A673 (cell line): Measurements from ENCODE around the gene ITPR1. TPM values are rescaled to one million over a fixed set of nuclear protein-coding genes. Genes with fewer than 3 reads are reported as not detected.

ENCODE experiments used
- BruUV-seq: library from RNA; stranded (reverse); fragments of 400-500 nt; replicated peaks from 2 replicates; lab custom pipeline; 2021; lab: Mats Ljungman, UMichigan
- CTCF ChIA-PET: fragments of 300-600 bp; sonication (Branson Sonifier 250); formaldehyde crosslinking; loops from one replicate; lab custom pipeline; 2022; ENCODE audit warnings: antibody characterized with exemption; lab: Charles Lee
- POLR2A ChIA-PET: fragments of 300-600 bp; sonication (Branson Sonifier 250); formaldehyde crosslinking; loops from one replicate; lab custom pipeline; 2022; ENCODE audit warnings: antibody characterized with exemption; ENCODE audit not compliant: low non-redundant PET; lab: Charles Lee
- DNase-seq: peaks from one replicate; pipeline ENCODE4 v3.0.0-alpha.2; 2015; ENCODE audit warnings: low spot score
- H3K27ac ChIP-seq: fragments of 200-600 bp; sonication (generic); 2 replicates; pipeline ENCODE4 v1.5.1; 2016; ENCODE audit warnings: mixed run types, low read depth, mild to moderate bottlenecking, mixed read lengths, antibody characterized with exemption, low read length; ENCODE audit not compliant: poor library complexity, severe bottlenecking
- H3K27me3 ChIP-seq: fragments of 200-600 bp; sonication (generic); replicated peaks from 2 replicates; pipeline ENCODE4 v1.6.1; 2017; ENCODE audit warnings: mixed run types, low read depth, mild to moderate bottlenecking, mixed read lengths, antibody characterized with exemption, low read length; ENCODE audit not compliant: insufficient read depth, poor library complexity
- H3K36me3 ChIP-seq: fragments of 200-600 bp; sonication (generic); 2 replicates; pipeline ENCODE4 v1.6.1; 2016; ENCODE audit warnings: mixed run types, mild to moderate bottlenecking, mixed read lengths, antibody characterized with exemption, low read length; ENCODE audit not compliant: insufficient read depth, poor library complexity, severe bottlenecking
- H3K4me1 ChIP-seq: fragments of 200-600 bp; sonication (generic); 2 replicates; pipeline ENCODE4 v1.6.1; 2017; ENCODE audit warnings: mixed run types, mild to moderate bottlenecking, mixed read lengths, antibody characterized with exemption, low read length; ENCODE audit not compliant: insufficient read depth, poor library complexity, severe bottlenecking
- H3K4me3 ChIP-seq: fragments of 200-600 bp; sonication (generic); 2 replicates; pipeline ENCODE4 v1.5.1; 2016; ENCODE audit warnings: low read depth, mixed run types, mild to moderate bottlenecking, mixed read lengths, low read length; ENCODE audit not compliant: poor library complexity, severe bottlenecking
- H3K9me3 ChIP-seq: fragments of 200-600 bp; sonication (generic); 2 replicates; pipeline ENCODE4 v1.6.1; 2016; ENCODE audit warnings: mixed run types, low read depth, mild to moderate bottlenecking, mixed read lengths, antibody characterized with exemption, low read length; ENCODE audit not compliant: poor library complexity, severe bottlenecking
- EZH2 ChIP-seq: fragments of 200-600 bp; sonication (generic); IDR thresholded peaks from 2 replicates; pipeline ENCODE4 v1.6.1; 2017; ENCODE audit warnings: borderline replicate concordance, low read depth, mild to moderate bottlenecking, mixed read lengths, antibody characterized with exemption, low read length; ENCODE audit not compliant: poor library complexity, severe bottlenecking
- intact Hi-C: fragments of 100-400 bp; cut with micrococcal nuclease; formaldehyde crosslinking; loops from one replicate; pipeline ENCODE4 v1.10.0; 2022; ENCODE audit not compliant: unreplicated experiment
- total RNA-seq: library from RNA; stranded (reverse); gene quantifications from 2 replicates; pipeline ENCODE4 v1.2.3, GENCODE V29; 2021
- TF ChIP-seq, protein P1 (sequence below): fragments of 300-800, 200-600 bp; sonication (generic); conservative IDR thresholded peaks from 2 replicates; pipeline ENCODE4 v1.5.1; 2017; ENCODE audit warnings: low read depth, mild to moderate bottlenecking, antibody characterized with exemption, low read length, moderate library complexity, mixed read lengths

Gene ITPR1
- total RNA-seq, 1 experiment from 2014 or later = 8.6 TPM

DNA sequence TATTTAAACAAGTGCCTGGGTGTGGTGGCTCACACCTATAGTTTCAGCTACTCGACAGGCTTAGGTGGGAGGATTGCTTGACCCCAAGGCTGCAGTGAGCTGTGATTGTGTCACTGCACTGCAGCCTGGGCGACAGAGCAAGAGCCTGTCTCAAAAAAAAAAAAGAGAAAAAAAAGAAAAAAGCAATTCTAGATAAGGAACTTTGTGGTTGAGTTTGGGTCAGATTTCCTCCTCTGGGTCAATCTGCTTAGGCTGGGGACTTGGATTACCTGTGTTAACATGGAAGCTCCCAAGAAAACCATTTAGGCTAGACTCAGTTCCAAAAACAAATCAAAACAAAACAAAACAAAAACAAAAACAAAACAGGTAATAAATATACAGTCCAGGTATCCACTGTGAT lies 50.0 kb downstream of the ITPR1 start:
- Histone ChIP-seq H3K36me3 (no peaks in the 10 kb centered on the region), H3K27me3 (no peaks in the 10 kb centered on the region), H3K4me3 (no peak overlapping the region), H3K27ac (no peak overlapping the region), H3K4me1 (no peaks in the 10 kb centered on the region), H3K9me3 (no peaks in the 10 kb centered on the region)
- no peak for TF ChIP-seq EZH2
- TF ChIP-seq, protein P1, sequence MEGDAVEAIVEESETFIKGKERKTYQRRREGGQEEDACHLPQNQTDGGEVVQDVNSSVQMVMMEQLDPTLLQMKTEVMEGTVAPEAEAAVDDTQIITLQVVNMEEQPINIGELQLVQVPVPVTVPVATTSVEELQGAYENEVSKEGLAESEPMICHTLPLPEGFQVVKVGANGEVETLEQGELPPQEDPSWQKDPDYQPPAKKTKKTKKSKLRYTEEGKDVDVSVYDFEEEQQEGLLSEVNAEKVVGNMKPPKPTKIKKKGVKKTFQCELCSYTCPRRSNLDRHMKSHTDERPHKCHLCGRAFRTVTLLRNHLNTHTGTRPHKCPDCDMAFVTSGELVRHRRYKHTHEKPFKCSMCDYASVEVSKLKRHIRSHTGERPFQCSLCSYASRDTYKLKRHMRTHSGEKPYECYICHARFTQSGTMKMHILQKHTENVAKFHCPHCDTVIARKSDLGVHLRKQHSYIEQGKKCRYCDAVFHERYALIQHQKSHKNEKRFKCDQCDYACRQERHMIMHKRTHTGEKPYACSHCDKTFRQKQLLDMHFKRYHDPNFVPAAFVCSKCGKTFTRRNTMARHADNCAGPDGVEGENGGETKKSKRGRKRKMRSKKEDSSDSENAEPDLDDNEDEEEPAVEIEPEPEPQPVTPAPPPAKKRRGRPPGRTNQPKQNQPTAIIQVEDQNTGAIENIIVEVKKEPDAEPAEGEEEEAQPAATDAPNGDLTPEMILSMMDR = no peak
- ChIA-PET CTCF (no interaction called here), POLR2A (interaction anchor here (0.6 kb wide), 1 partner anchor 50 kb away, joined by 6 read pairs; the partner anchor contains the start of gene ITPR1)
- intact Hi-C loops = no loop called here
- DNase-seq = no peak
- BruUV-seq = no TSS peak

DNA sequence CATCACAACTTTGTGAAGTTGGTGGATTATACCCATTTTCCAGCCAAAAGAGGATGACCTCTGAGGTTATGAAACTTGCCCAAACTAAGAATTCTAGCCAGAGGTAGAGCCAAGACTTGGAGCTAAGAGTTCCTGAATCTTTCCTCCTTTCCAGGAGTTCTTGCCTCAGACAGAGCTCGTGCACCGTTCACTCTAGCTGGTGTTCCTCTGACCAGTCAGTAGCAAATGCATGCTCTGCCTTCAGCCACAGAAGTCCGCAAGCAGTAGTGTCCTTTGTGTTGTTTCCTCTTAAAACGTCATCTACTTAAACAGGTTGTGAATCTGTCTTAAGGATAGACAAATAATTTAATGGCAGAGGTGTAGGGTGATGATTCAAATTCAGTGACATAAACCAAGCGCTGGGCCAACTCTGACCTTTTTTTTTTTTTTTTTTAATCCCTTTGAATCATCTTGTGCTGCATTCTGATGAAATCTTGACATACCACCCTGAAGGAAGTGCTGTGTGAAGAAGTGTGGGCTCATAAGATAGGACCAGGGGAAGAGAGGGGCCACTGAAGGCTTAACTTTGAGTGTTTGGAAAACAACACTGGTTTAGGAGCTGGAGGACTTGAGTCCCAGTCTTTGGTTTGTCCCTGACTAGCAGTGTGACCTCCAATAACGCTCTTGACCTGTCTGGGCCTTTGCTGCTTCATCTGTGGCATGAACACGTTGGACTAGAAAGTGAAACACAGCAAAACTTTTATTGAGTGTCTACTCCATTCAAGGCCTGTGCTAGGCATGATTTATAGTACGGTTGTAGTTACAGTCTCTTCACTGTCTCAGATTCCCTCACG lies 53.4 kb downstream of the ITPR1 start:
- no peaks in the 10 kb centered on the region for H3K27me3 ChIP-seq
- CTCF ChIA-PET = no interaction called here
- TF ChIP-seq EZH2 = no peak
- TF ChIP-seq, protein P1 = no peak
- no TSS peak for BruUV-seq
- no peak overlapping the region for H3K4me3 ChIP-seq
- no peak overlapping the region for H3K27ac ChIP-seq
- no peaks in the 10 kb centered on the region for H3K9me3 ChIP-seq
- H3K36me3 ChIP-seq = no peaks in the 10 kb centered on the region
- POLR2A ChIA-PET = no interaction called here
- DNase-seq = no peak
- no peaks in the 10 kb centered on the region for H3K4me1 ChIP-seq
- intact Hi-C loops = no loop called here

DNA sequence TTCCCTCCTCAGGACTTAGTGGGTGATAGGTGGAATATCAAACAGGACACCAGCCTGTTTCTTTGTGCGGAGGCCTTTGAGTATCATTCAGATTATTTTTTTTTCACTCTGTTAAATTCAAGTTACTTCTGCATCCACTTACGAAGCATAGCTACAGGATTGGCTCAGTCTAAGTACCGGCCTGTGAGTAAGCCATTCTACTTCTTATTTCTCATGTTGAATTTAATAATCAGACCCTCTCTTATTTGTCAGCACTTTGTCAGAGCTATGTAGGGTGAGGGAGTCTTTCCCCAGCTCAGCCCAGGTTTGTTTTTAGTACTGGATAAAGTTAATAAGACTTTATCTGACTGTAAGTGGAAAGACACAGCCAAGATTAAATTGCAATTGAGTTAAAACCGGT lies 54.7 kb downstream of the ITPR1 start:
- H3K4me1 ChIP-seq = no peaks in the 10 kb centered on the region
- H3K27ac ChIP-seq = no peak overlapping the region
- DNase-seq = no peak
- ChIA-PET POLR2A (no interaction called here), CTCF (no interaction called here)
- no peaks in the 10 kb centered on the region for H3K9me3 ChIP-seq
- H3K36me3 ChIP-seq = no peaks in the 10 kb centered on the region
- no peak for TF ChIP-seq EZH2
- TF ChIP-seq, protein P1 = no peak
- BruUV-seq = no TSS peak
- intact Hi-C loops = no loop called here
- no peak overlapping the region for H3K4me3 ChIP-seq
- no peaks in the 10 kb centered on the region for H3K27me3 ChIP-seq
